HG03135 (cell line): ENCODE results near the gene LDLRAD4.

Experiments
- ATAC-seq: cut with Tn5 transposase; IDR thresholded peaks from one replicate; pipeline ENCODE4 v1.9.1; 2021; ENCODE audit warnings: mild to moderate bottlenecking, moderate library complexity; ENCODE audit not compliant: unreplicated experiment

The LDLRAD4 gene

DNA sequence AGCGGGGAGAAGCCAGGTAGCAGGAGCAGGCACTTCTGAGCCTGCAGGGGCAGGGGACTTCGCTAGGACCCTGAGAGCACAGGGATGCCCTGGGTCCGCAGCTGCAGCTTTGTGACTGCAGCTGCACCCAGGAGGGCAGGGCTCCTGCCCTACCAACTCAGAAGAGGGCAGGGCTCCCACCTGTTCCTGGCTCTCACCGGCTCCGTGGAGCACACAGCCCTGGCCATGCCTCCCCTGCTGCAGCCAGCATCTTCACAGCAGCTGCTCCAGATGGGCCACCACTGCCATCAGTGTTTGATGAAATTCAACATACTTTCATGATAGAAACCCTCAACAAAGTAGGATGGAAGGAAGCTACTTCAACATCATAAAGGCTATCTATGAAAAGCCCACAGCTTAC, 415.1 kb downstream of the LDLRAD4 start:
- ATAC-seq = no peak

DNA sequence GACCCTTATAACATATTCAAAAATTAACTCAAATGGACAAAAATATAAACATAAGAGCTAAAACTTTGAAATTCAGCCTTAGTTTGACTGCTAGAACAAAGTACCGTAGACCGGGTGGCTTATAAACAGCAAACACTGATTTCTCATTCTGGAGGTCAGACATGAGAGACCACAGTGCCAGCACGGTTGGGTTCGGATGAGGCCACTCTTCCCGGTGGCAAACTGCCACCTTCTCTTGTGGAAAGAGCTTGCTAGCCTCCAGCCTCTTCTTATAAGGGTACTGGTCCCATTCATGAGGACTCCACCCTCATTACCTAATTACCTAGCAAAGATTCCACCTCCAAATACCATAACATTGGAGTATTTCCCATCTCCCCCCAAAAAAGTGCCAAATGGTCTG, 416.5 kb downstream of the LDLRAD4 start:
- ATAC-seq = no peak

DNA sequence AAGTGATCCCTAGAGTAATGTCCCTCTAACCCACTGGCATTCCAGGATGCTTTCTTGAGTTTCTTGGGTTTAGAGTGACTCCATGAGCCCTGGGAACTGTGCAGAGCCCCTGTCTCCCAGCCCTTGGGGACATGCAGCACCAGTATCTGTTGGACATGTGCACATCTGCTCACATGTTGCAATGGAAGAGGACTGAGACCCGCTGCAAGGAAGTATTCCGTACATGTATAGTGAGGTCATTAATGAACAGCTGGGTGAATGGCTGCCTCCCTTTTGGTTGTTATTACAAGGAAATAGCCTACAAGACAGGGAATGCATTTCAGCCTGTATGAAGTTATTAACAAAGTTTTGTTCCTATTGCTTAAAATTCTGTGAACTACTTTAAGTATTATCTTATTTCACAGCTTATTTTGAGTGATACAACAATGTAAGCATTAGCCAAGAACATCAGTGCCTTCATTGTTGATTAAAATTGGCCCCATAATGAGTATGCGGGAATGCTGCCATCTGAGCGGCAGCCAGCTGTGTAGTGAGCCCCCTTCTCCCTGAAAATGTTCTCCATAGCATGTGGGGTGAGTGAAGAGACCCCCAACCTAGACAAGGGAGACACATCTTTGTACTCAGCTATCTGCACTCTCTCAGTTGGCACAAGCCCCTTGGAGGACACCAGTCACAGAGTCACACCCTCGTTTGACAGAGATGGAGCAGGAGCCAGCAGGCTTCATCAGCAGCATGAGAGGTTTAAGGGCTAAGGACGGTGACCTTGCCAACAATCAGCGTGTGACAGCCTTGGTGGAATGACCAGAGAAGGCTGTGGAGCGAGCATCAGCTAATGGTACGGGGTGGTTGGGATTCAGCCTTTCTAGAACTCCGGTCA, 420.4 kb downstream of the LDLRAD4 start:
- no peak for ATAC-seq

DNA sequence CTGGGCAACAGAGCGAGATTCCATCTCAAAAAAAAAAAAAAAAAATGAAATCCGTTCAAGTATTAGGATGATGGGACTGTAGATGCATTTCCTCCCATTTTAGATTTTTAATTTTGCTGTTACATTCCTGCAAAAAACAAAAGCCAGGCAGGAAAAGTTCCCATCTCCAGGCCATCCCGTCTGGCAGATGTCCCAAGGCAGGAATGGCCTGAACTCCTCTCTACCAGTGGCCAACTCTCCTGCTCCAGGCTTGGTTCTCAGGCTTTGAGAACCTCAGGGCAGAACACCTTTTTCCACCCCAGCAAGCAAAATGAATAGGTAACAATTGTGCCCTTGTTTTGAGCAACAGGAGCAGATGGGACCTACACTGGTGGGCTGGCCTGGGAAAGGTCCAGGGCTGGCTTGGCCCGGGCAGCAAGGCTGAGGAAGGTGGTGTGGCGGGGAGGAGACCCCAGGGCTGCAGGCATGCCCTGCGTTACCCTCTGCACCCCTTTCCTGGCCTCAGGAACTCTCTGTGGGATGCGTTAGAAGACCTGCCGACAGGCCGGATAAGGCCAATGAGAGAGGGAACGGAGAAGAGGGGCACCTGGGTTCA, 421.8 kb downstream of the LDLRAD4 start:
- no peak for ATAC-seq

DNA sequence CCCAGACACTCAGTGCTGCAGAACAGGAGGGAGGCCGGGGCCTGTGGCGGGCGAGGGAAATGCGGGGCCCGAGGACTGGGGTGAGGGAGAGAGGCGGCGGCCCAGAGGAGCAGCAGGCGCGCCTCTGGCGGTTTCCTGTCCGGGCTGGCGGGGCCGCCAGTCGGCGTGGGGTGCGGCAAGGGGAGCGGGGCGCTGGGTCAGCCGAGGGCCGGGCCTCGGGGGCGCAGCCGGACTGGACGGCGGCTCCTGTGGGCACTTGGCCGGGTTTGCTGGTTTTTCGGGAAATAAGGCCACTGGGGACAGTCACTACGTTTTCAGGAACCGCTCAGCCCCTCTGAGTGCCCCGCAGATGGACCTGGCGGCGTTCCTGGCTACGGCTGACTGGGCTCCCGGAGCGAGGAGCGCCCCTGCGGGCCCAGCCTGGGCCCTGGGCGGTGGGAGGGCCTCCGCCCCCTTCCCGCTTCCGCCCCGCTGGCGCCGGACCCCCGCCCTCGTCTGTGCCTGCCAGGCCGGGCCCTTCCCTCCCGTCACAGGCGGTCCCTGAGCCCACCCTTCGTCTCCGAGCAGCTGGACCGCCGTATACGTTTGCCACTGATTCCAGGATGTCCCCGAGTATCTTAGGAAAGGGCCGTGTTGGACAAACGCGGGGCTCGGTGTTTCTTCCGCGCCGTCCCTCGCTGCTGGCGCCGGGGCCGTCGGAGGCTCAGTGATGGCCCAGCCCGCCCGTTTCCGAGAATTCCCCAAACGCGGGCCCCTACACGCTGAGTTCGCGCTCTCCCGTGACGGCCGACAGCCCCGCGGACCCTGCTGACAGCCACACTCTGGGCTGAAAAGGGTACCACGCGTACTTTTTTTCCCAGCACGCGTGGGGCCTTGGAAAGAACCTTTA, 423.2 kb downstream of the LDLRAD4 start:
- no peak for ATAC-seq

DNA sequence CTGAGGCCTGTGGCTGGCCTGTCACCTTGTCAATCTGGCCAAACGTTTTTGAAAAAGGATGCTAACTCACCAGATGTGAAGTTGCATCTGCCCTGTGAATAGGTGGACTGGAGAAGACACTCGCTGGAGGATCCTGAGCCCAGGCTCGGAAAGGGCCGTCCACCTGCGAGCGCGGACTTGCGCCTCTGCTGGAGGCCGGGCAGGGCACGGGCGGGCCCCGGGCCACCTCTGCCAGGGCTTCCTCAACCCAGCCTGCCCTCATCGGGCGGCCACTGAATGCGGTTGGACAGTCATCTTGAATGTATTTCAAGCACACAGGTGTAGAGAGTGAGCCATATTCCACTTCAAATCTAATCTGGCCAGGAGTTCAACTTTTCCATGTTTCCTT, 423.9 kb downstream of the LDLRAD4 start:
- no peak for ATAC-seq

DNA sequence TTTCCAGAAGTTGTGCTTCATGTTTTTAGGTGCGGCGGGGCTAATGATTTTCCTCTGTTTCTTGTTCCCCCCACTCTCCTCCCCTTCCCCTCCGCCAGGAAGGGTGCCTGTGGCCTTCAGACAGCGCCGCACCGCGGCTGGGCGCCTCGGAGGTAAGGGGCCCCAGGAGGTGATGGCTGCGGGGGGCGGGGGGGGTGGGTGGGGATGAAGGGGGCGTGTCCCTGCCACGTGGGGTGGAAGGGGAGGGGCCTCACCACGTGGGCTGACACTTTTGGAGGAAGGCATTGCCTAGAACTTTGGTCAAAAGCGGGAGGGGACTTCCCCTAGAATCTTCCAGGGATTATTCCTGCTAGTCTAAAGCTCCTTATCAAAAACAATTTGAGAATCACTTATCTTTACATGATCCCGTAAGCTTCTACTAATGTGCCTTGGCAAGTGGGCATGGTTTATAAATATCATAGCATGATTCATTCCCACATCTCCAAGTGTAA, 424.7 kb downstream of the LDLRAD4 start:
- no peak for ATAC-seq

DNA sequence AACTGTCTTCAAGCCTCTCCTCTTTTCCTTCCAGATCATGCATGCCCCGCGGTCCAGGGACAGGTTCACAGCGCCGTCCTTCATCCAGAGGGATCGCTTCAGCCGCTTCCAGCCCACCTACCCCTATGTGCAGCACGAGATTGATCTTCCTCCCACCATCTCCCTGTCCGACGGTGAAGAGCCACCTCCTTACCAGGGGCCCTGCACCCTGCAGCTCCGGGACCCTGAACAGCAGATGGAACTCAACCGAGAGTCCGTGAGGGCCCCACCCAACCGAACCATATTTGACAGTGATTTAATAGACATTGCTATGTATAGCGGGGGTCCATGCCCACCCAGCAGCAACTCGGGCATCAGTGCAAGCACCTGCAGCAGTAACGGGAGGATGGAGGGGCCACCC, 426.5 kb downstream of the LDLRAD4 start:
- ATAC-seq = no peak

DNA sequence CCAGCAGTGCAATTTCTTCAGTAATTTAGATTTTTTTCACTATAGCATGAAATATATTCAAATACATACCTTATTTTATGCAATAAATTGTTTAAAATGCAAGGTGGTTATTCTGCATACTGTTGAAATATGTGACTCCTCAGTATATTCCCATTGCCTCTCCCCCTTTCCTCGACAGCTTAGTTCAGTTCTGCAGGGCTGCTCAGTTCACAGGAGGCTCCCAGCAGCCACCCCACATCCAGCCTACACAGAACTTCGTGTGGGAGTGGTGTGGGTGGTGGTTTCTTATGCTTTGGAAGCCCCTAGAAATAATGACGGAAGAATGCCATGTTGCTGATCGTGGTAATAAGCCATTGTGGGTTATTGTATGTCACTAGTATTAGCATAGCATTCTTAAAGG, 428.1 kb downstream of the LDLRAD4 start:
- ATAC-seq = no peak

DNA sequence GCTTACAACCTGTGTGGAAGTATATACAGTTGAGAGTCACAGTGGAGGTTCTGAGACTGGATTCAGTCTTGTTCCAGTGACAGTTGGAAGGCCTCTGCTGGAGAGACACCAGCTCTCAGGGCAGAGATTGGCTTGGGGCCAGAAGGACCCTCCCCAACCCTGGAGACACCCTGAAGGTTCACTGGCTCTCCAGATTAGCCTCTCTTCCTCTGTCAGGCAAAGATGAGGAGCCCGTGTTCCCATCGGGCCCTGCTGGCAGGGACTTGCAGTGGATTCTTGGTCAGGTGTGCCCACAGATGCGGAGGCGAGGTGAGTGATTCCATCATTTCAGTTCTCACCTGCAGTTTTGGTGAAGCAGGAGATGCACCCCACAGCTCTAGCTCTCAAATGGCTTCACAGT, 429.2 kb downstream of the LDLRAD4 start:
- no peak for ATAC-seq

DNA sequence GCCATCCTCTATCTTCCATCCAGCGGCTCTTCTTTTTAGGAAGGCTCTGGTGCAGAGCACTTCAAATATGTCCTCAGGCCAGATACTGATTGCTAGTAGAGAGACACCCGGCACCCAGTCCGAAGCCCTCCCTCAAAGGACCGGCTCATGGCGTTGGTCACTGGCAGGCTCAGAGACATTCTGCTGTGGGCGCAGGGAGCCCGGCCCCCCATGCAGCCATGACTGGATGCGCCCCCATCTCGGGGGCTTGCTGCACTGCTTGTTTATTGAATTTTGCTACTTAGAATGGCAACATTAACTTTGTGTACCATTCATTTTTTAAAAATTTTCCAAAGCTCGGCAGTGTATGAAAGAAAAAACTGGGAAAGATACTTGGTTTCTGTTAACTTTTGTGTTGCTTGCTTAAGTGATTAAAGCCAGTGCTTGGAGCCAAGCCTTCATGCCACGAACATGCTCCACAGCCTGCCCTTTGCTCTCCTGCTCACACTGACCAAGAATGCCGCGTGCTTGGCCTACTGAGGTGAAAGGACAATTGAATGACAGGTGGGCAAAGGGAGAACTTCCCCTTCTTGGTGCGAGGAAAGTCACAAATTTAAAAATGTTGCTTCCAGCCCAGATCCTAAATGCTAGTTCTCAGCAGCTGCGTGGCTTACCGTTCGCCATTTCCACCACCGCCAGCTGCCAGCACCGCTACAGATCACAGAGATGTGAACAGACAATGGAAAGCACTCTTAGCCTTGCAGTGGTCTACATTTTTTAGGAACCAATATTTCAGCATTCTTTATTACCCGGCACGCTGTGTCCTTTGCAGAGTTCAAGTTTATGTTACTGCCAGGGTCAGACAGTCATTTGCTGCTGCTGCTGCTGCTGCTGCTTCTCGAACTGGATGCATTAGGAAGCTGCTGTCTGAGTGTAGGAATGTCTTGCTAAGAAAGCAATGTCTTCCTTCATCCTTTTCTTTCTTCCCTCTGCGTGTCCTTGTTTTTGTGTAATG, 431.1 kb downstream of the LDLRAD4 start:
- no peak for ATAC-seq

DNA sequence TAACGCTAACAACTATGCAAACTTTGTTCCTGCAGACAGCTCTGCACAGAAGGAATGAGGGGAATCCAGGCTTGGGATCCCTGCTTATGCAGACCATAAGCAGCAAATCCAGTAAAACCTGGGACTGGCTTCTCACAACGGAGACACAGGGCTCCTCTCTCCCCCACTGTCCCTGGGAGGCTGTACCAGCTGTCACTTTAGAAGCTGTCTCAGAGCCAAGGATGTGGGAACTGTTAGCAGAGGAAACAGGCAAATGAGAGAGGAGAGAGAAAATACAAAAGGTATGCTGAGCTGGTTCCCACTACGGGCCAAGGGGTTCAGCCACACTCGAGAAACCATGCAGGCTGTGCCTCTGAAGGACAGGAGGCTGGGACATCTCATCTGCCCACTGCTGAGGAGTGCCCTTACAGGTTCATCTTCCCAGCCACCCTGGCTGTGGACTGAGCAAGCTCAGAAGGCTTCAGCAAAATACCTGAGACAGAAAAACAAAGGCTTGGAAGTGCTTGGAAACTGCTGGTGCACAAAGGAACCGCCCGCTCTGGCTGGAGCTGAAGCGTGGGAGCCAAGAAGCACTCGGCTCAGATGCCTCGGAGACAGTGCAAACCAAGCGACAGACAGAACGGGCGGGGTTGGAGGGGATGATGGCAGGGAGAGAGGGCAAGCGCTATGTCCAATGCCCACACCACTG, 435.3 kb downstream of the LDLRAD4 start:
- no peak for ATAC-seq

DNA sequence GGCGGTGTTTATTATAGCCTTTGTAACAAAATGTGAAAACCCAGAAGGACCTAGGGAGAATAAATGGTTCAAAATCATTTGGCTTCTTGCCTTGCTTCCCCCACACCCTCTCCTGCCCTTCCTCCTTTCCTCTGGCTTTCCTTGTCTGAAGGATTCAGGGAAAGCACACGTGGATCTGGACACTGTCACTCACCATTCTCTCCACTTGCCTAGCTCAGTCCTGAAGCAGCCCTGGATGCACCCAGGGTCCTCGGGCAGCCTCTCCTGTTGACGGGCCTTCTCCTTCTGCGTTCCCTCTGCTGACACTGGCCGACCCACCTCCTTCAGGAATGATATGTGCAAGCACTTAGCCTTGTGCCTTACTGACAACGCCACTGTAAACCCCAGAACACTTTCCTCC, 439.4 kb downstream of the LDLRAD4 start:
- no peak for ATAC-seq

DNA sequence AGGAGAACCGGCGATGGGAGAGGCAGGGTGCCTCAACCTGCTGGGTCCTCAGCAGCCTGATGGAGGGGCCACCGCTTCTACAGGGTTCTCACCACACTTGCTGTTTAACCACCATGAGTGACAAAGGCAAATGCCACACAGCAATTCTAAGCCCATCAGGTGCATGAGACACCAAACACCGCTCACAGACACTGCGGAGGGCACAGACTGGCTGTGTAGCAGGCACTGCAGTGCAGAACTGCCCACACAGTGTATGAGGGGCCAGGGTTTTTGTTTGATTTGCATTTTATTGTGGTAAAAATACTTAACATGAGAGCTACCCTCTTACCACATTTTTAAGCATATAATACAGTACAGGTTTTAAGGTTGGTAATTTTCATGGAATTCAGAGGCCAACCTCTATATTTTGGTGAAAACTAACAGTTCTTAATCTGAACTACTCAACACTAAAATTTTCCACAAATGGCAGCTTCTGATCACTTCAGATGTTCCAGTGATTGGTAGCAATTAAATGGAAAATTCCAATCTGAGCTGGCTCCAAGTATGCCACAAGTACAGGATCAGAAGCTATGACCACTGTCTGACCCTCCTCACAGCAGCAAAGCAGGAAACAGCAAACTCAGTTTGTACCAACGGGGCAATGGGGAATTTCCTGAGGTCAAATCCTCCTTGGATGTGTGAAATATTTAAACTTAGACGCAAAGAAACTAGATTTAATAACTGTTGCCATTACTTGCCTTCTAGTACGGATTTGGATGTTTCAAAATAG, 440.1 kb downstream of the LDLRAD4 start:
- ATAC-seq = no peak

DNA sequence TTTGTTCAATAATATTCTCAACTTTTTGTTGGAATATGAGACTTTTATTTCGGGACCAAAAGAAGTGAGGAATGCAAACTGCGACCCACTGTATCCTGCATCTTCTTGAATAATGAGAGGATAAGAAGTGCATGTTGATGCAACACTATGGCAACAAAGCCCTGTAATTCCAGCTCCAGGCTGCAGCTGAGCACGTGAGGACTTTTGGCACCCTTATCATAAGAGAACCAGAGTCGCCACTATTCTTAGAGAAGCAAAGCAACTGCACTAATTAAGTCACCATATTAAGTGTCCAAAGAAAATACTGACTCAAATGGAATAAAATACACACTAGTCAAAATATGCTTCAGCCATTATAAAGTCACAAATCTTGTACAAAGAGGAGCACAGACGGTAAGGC, 441.9 kb downstream of the LDLRAD4 start:
- no peak for ATAC-seq

DNA sequence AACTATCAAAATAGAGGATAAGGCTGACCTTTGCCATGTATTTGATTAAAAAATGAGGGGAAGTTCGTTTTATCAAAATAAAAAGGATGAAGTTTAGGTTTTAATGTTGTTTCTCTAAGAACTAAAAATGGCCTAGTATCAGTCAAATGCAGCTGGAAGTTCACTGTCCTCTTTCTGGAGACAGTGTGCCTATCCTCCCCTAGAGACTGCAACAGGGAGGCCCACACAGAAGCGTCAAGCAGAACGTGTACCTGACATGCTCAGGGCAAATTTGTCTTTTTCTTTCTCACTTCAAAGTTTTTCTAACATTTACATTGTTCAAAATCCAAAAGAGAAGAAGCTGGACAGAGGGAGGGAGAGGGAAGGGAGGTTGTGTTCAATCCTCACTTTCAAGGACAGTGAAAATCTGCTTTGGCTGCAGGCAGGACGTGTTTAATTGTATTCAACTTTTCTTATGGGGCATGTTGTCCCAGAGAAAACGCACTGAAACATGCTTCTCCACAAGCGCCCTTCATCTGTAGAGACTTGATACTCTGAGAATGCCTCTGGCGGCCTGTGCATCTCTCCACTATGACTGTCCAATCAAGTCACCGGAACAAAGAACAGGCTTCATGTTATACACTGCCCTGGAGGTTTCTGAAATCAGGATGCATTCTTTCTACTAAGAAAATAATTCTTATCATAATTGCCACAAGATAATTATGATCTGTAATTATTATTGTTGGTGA, 442.7 kb downstream of the LDLRAD4 start:
- no peak for ATAC-seq

DNA sequence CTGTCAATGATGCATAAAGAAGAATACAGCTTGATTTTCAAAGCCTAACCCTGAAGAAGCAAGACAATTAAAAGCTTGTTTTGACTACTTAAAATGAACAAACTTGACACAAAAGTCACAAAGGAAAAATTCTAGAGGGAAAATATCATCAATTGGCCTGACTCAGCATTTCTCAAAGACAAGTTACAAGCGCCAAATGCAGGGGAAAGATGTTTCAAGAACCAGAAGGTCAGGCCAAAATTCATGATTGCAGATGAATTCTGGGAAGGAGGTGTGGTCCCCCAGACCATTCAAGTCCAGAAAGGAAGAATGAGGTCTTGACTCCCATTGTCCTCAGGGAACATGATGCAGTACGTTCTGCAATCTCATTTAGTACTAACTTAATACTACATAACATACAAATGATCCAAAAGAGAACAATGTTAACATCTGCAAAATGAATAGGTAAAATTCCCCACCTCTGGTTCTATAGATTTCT, 443.3 kb downstream of the LDLRAD4 start:
- no peak for ATAC-seq

DNA sequence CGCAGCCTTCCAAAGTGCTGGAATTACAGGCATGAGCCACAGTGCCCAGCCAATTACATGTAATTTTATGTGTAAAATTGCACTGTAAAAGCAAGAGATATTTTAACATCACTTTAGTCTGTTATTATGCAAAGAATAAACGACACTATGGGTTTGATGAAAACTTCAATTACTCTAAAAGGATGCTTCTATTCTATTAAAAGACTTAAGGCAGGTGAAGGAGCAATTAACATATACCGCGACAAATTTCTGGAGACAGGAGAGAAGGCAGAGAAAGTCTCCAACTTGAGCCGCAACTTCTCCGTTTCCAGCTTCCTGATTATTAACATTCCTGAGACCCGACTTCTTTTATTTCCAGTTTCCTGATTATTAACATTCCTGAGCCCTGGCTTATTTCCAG, 454.1 kb downstream of the LDLRAD4 start:
- ATAC-seq = no peak
